Adipocyte (in vitro differentiated cells): ENCODE results near the gene MYO15B.
A peak's percentile ranks its signal among the peaks of the same experiment; 100 is the strongest.

Experiments used
- DNase-seq: peaks from one replicate; pipeline ENCODE4 v3.0.0-alpha.2; 2015; ENCODE audit warnings: low read depth
- H3K27me3 ChIP-seq: replicated peaks from 2 replicates; pipeline ENCODE4 v1.7.0; 2013; ENCODE audit warnings: mild to moderate bottlenecking, low read length, moderate library complexity; ENCODE audit not compliant: control insufficient read depth, insufficient read depth
- H3K36me3 ChIP-seq: 2 replicates; pipeline ENCODE4 v1.7.0; 2013; ENCODE audit warnings: low read length, mild to moderate bottlenecking, moderate library complexity; ENCODE audit not compliant: control insufficient read depth, insufficient read depth, severe bottlenecking
- H3K4me1 ChIP-seq: 2 replicates; pipeline ENCODE4 v1.7.0; 2013; ENCODE audit warnings: mild to moderate bottlenecking, low read length, moderate library complexity; ENCODE audit not compliant: control insufficient read depth, insufficient read depth
- H3K4me3 ChIP-seq: 2 replicates; pipeline ENCODE4 v1.7.0; 2013; ENCODE audit warnings: mild to moderate bottlenecking, low read length, moderate library complexity
- H3K9ac ChIP-seq: 2 replicates; pipeline ENCODE4 v1.7.0; 2013; ENCODE audit warnings: mild to moderate bottlenecking, low read length, moderate library complexity
- H3K9me3 ChIP-seq: 2 replicates; pipeline ENCODE4 v1.7.0; 2013; ENCODE audit warnings: mild to moderate bottlenecking, low read length, moderate library complexity; ENCODE audit not compliant: control insufficient read depth

The MYO15B gene

GRCh38 chr17:75664099-75664549 is 76.5 kb downstream of the MYO15B start:
- peaks cover 36% of the 10 kb centered on the region for H3K36me3 ChIP-seq
- H3K4me1 ChIP-seq: peaks cover 19% of the 10 kb centered on the region
- H3K27me3 ChIP-seq: no peaks in the 10 kb centered on the region
- no peak for DNase-seq
- H3K4me3 ChIP-seq: no peak overlapping the region
- H3K9me3 ChIP-seq: no peaks in the 10 kb centered on the region
- no peak overlapping the region for H3K9ac ChIP-seq

DNA sequence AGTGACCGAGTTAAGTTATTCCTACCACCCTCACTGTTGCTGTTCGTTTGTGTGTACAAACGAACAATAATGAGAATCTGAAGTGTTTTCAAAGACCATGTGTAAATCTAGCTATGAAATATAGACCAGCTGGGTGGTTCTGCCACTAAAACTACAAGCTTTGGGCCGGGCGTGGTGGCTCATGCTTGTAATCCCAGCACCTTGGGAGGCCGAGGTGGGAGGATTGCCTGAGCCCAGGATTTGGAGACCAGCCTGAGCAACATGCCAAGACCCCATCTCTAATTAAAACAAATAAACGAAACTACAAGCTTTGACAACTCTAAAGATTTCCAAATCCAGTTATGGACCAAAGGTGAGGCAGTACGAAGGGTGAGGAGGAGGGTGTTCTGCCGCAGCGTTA is 78.4 kb downstream of the MYO15B start:
- no peaks in the 10 kb centered on the region for H3K9me3 ChIP-seq
- H3K9ac ChIP-seq: peak overlapping the region; percentile 96
- H3K4me1 ChIP-seq: peaks cover 19% of the 10 kb centered on the region
- no peak for DNase-seq
- H3K27me3 ChIP-seq: no peaks in the 10 kb centered on the region
- peaks cover 42% of the 10 kb centered on the region for H3K36me3 ChIP-seq
- H3K4me3 ChIP-seq: peak overlapping the region; percentile 100

DNA sequence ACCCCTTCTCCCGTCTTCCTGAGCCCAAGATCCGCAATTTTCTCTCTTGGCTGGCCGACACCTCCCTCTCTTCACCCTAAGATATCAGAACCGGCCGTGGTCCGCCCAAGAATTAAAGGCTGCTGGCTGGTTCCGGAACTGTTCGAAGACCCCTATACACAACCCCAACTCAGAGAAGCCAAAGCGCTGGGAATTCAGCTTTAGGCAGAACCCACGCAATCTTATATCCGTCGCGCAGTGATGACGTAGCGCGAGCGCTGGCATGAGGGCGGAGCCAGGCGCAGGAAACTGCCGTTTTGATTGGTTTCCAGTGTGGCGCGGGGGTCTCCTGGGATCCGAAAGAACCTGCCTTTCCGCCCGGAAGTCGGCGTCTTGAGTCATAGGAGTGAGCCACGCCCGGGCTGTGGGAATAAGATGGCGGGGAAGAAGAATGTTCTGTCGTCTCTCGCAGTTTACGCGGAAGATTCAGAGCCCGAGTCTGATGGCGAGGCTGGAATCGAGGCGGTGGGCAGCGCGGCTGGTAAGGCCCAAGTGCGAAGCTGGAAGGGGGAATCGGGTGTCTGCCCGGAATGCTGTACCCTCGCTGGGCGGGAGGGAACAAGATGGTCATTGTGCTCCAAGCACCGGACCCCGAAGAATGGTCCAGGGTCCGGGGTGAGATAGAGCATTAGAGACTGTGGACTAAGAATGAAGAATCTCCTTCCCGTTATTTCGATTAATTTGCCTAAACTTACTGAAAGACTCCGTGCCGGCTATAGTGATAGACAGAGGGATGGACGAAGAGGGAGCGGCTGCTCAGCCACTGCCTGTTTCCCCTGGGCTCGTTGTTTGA is 79.6 kb downstream of the MYO15B start, which contains the start of the genes RECQL5 and SAP30BP:
RECQL5 (minus strand) TSS at position 196 of the 832 bp plus-strand sequence. CDS start 597 bp downstream, outside the sequence.
SAP30BP (plus strand) TSS at position 380 of the 832 bp plus-strand sequence; CDS start at position 415, 35 bp downstream.
- Histone ChIP-seq H3K4me3 (peak within 1 kb of the TSS; percentile 100), H3K27me3 (no peaks in the 10 kb centered on the region), H3K36me3 (peaks cover 43% of the 10 kb centered on the region), H3K9me3 (no peaks in the 10 kb centered on the region), H3K9ac (peak within 1 kb of the TSS; percentile 96), H3K4me1 (peaks cover 19% of the 10 kb centered on the region)
- DNase-seq: peak; percentile 100

GRCh38 chr17:75667825-75668224 is 80.2 kb downstream of the MYO15B start:
- H3K9ac ChIP-seq: peak overlapping the region; percentile 96
- H3K4me1 ChIP-seq: peaks cover 19% of the 10 kb centered on the region
- DNase-seq: no peak
- no peaks in the 10 kb centered on the region for H3K9me3 ChIP-seq
- H3K4me3 ChIP-seq: peak overlapping the region; percentile 100
- H3K36me3 ChIP-seq: peaks cover 43% of the 10 kb centered on the region
- H3K27me3 ChIP-seq: no peaks in the 10 kb centered on the region

GRCh38 chr17:75668489-75668888 is 80.9 kb downstream of the MYO15B start:
- Histone ChIP-seq H3K9ac (peak overlapping the region; percentile 96), H3K36me3 (peaks cover 47% of the 10 kb centered on the region), H3K4me3 (peak overlapping the region; percentile 100), H3K4me1 (peaks cover 19% of the 10 kb centered on the region), H3K9me3 (no peaks in the 10 kb centered on the region), H3K27me3 (no peaks in the 10 kb centered on the region)
- peak; percentile 39 for DNase-seq

GRCh38 chr17:75670868-75671267 is 83.3 kb downstream of the MYO15B start:
- no peaks in the 10 kb centered on the region for H3K9me3 ChIP-seq
- no peak overlapping the region for H3K9ac ChIP-seq
- H3K4me1 ChIP-seq: peaks cover 19% of the 10 kb centered on the region
- H3K36me3 ChIP-seq: peaks cover 51% of the 10 kb centered on the region
- no peak for DNase-seq
- no peaks in the 10 kb centered on the region for H3K27me3 ChIP-seq
- H3K4me3 ChIP-seq: no peak overlapping the region

- Histone ChIP-seq H3K4me3 (no peak overlapping the region), H3K36me3 (peaks cover 51% of the 10 kb centered on the region), H3K27me3 (no peaks in the 10 kb centered on the region), H3K9me3 (no peaks in the 10 kb centered on the region), H3K4me1 (peaks cover 12% of the 10 kb centered on the region), H3K9ac (no peak overlapping the region)
- DNase-seq: no peak
These were observed 84.4 kb downstream of the MYO15B start for GRCh38 chr17:75672011-75672410.

DNA sequence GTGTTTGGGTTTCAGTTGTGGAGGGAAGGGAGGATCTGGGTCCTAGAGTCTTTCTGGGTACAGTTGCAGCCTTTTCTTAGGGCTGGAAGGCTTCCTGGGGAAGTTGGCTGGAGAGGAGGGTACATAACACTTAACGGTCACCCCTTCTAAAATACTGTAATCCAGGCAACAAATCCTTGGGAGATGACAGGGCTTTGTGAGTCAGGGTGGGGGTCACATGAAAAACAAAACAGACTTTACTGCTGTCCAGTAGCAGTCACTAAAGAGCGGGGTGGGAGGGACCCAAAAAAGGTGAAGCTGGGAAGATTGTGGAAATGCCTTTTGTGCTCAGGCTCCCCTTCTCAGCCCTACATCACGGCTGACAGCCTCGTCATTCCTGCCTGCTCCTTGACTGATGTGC is 85.9 kb downstream of the MYO15B start:
- Histone ChIP-seq H3K4me1 (peaks cover 3% of the 10 kb centered on the region), H3K27me3 (no peaks in the 10 kb centered on the region), H3K4me3 (no peak overlapping the region), H3K36me3 (peaks cover 59% of the 10 kb centered on the region), H3K9ac (no peak overlapping the region), H3K9me3 (no peaks in the 10 kb centered on the region)
- no peak for DNase-seq
